H1 (cell line): Measurements from ENCODE around the gene SPTLC3. TPM values are rescaled to one million over a fixed set of nuclear protein-coding genes. Genes with fewer than 3 reads are reported as not detected.
A peak's percentile ranks its signal among the peaks of the same experiment; 100 is the strongest.

Experiments used
- CTCF ChIA-PET: fragments of 300-600 bp; sonication (Branson Sonifier 250); formaldehyde crosslinking; loops from one replicate; lab custom pipeline; 2021; ENCODE audit not compliant: partially characterized antibody; lab: Charles Lee
- POLR2A ChIA-PET: fragments of 300-600 bp; sonication (Branson Sonifier 250); formaldehyde crosslinking; loops from one replicate; lab custom pipeline; 2021; ENCODE audit warnings: inconsistent platforms; ENCODE audit not compliant: partially characterized antibody; lab: Charles Lee
- DNase-seq, 2 experiments: peaks; one replicate each; pipeline versions ENCODE4 v3.0.0 to v3.0.0-alpha.2; 2010 to 2022; ENCODE audit warnings: low spot score in 2 of 2, low read depth in 1 of 2, mixed read lengths in 1 of 2
- FAIRE-seq: peaks from 2 replicates; lab custom pipeline; 2011; peaks lifted over from hg19 to GRCh38; lab: Jason Lieb, UNC
- H2AFZ ChIP-seq: 2 replicates; pipeline ENCODE4 v1.8.1; 2012; ENCODE audit warnings: low read length, inconsistent platforms
- H2AK5ac ChIP-seq: 2 replicates; pipeline ENCODE4 v1.6.1; 2013; ENCODE audit warnings: low read depth, low read length
- H2BK120ac ChIP-seq: replicated peaks from 2 replicates; pipeline ENCODE3; 2013; ENCODE audit warnings: low read depth, low read length, inconsistent platforms
- H2BK12ac ChIP-seq: 2 replicates; pipeline ENCODE4 v1.6.1; 2013; ENCODE audit warnings: low read depth, low read length
- H2BK15ac ChIP-seq: 2 replicates; pipeline ENCODE4 v1.6.1; 2013; ENCODE audit warnings: low read length
- H2BK20ac ChIP-seq: 2 replicates; pipeline ENCODE4 v1.6.1; 2013; ENCODE audit warnings: low read length
- H2BK5ac ChIP-seq: 2 replicates; pipeline ENCODE4 v1.6.1; 2013; ENCODE audit warnings: low read depth, low read length
- H3K14ac ChIP-seq: 2 replicates; pipeline ENCODE4 v1.6.1; 2013; ENCODE audit warnings: inconsistent platforms; ENCODE audit not compliant: insufficient read length
- H3K18ac ChIP-seq: 2 replicates; pipeline ENCODE4 v1.6.1; 2013; ENCODE audit warnings: low read length; ENCODE audit errors: extremely low read depth
- H3K23ac ChIP-seq: 2 replicates; pipeline ENCODE4 v1.6.1; 2013; ENCODE audit warnings: inconsistent platforms; ENCODE audit not compliant: insufficient read length
- H3K23me2 ChIP-seq: 2 replicates; pipeline ENCODE4 v1.6.1; 2013; ENCODE audit warnings: low read depth, low read length
- H3K27ac ChIP-seq: 2 replicates; pipeline ENCODE4 v1.6.1; 2011; ENCODE audit warnings: low read depth, low read length, inconsistent platforms
- H3K27me3 ChIP-seq, 4 experiments: replicated peaks in 1 of 4; 1 replicate in 1 of 4; 2 replicates in 3 of 4; pipeline versions ENCODE4 v1.6.1 to v1.8.1; 2011 to 2013; ENCODE audit warnings: low read length in 3 of 4, mild to moderate bottlenecking in 3 of 4, inconsistent platforms in 2 of 4, mixed read lengths in 2 of 4, moderate library complexity in 1 of 4; ENCODE audit not compliant: control insufficient read depth in 3 of 4, insufficient read depth in 3 of 4; ENCODE audit errors: extremely low read depth in 1 of 4
- H3K36me3 ChIP-seq, 4 experiments: 2 replicates each; pipeline versions ENCODE4 v1.6.1 to v1.8.1; 2011 to 2013; ENCODE audit warnings: mild to moderate bottlenecking in 4 of 4, low read length in 3 of 4, moderate library complexity in 2 of 4, control low read depth in 1 of 4, inconsistent platforms in 1 of 4; ENCODE audit not compliant: insufficient read depth in 4 of 4, control insufficient read depth in 2 of 4
- H3K4ac ChIP-seq: replicated peaks from 2 replicates; pipeline ENCODE3; 2013; ENCODE audit warnings: low read length, low read depth, mixed read lengths, inconsistent platforms; ENCODE audit not compliant: insufficient read length
- H3K4me1 ChIP-seq, 4 experiments: replicated peaks in 1 of 4; 1 replicate in 1 of 4; 2 replicates in 3 of 4; pipeline versions ENCODE4 v1.6.1 to v1.8.1; 2011 to 2013; ENCODE audit warnings: low read length in 3 of 4, inconsistent platforms in 2 of 4, mixed read lengths in 1 of 4; ENCODE audit not compliant: insufficient read depth in 4 of 4, control insufficient read depth in 3 of 4
- H3K4me2 ChIP-seq, 2 experiments: 2 replicates each; pipeline versions ENCODE4 v1.6.1 to v1.8.1; 2011 to 2013; ENCODE audit warnings: low read depth in 2 of 2, low read length in 2 of 2, control low read depth in 1 of 2, inconsistent platforms in 1 of 2, mild to moderate bottlenecking in 1 of 2; ENCODE audit not compliant: insufficient read depth in 1 of 2
- H3K4me3 ChIP-seq, 4 experiments: fragments of 200-600, 300-600 bp in 1 of 4; sonication (generic), shearing (Covaris generic), sonication (Bioruptor Twin) in 1 of 4; 2 replicates each; pipeline versions ENCODE4 v1.5.1 to v1.8.1; 2011 to 2016; ENCODE audit warnings: low read length in 4 of 4, low read depth in 3 of 4, control low read depth in 2 of 4, inconsistent platforms in 2 of 4, mild to moderate bottlenecking in 2 of 4, mixed read lengths in 1 of 4, moderate library complexity in 1 of 4; ENCODE audit not compliant: insufficient read depth in 2 of 4; ENCODE audit errors: extremely low read depth in 1 of 4
- H3K56ac ChIP-seq: replicated peaks from 2 replicates; pipeline ENCODE3; 2013; ENCODE audit warnings: low read depth, mild to moderate bottlenecking, mixed read lengths, low read length, inconsistent platforms; ENCODE audit not compliant: insufficient read length
- H3K79me1 ChIP-seq: 2 replicates; pipeline ENCODE4 v1.6.1; 2013; ENCODE audit warnings: low read depth, low read length, control low read depth
- H3K79me2 ChIP-seq, 2 experiments: 2 replicates each; pipeline versions ENCODE4 v1.6.1 to v1.8.1; 2012 to 2013; ENCODE audit warnings: low read length in 2 of 2, mild to moderate bottlenecking in 2 of 2, inconsistent platforms in 1 of 2; ENCODE audit not compliant: insufficient read depth in 2 of 2, control insufficient read depth in 1 of 2
- H3K9ac ChIP-seq, 4 experiments: replicated peaks in 1 of 4; 1 replicate in 1 of 4; 2 replicates in 3 of 4; pipeline versions ENCODE4 v1.6.1 to v1.8.1; 2011 to 2013; ENCODE audit warnings: low read depth in 3 of 4, low read length in 3 of 4, control low read depth in 2 of 4, mild to moderate bottlenecking in 2 of 4, moderate library complexity in 2 of 4, inconsistent platforms in 1 of 4; ENCODE audit errors: extremely low read depth in 1 of 4
- H3K9me3 ChIP-seq, 2 experiments: 2 replicates each; pipeline versions ENCODE4 v1.6.1 to v1.8.1; 2012 to 2013; ENCODE audit warnings: mild to moderate bottlenecking in 2 of 2, moderate library complexity in 2 of 2, control low read depth in 1 of 2, inconsistent platforms in 1 of 2, low read depth in 1 of 2, low read length in 1 of 2, mixed read lengths in 1 of 2; ENCODE audit not compliant: insufficient read depth in 2 of 2
- H4K20me1 ChIP-seq, 2 experiments: replicated peaks in 1 of 2; 2 replicates each; pipeline versions ENCODE3 to v1.8.1; 2011 to 2013; ENCODE audit warnings: inconsistent platforms in 2 of 2, low read length in 2 of 2, mild to moderate bottlenecking in 1 of 2; ENCODE audit not compliant: insufficient read depth in 2 of 2, control insufficient read depth in 1 of 2
- H4K5ac ChIP-seq: 2 replicates; pipeline ENCODE4 v1.6.1; 2013; ENCODE audit warnings: low read length, low read depth, mixed read lengths, inconsistent platforms; ENCODE audit not compliant: insufficient read length
- H4K8ac ChIP-seq: 2 replicates; pipeline ENCODE4 v1.8.0; 2013; ENCODE audit warnings: mild to moderate bottlenecking, moderate library complexity, low read length, inconsistent platforms; ENCODE audit not compliant: insufficient read depth; ENCODE audit errors: extremely low read depth
- H4K91ac ChIP-seq: replicated peaks from 2 replicates; pipeline ENCODE3; 2013; ENCODE audit warnings: low read length, mixed read lengths, inconsistent platforms; ENCODE audit not compliant: insufficient read length
- E2F6 ChIP-seq: IDR thresholded peaks from 2 replicates; pipeline ENCODE4 v1.6.1; 2012; ENCODE audit warnings: inconsistent platforms
- EZH2 ChIP-seq: fragments of 200-600 bp; sonication (generic); IDR thresholded peaks from 2 replicates; pipeline ENCODE4 v1.7.1; 2012; ENCODE audit warnings: low read depth, mild to moderate bottlenecking, moderate library complexity, low read length, inconsistent platforms; ENCODE audit not compliant: severe bottlenecking
- SIX5 ChIP-seq: IDR thresholded peaks from 2 replicates; pipeline ENCODE4 v1.6.1; 2011; ENCODE audit warnings: mild to moderate bottlenecking, low read depth, low read length
- TEAD4 ChIP-seq: IDR thresholded peaks from 2 replicates; pipeline ENCODE4 v1.6.1; 2012; ENCODE audit warnings: low read depth, low read length, inconsistent platforms, mixed read lengths
- WGBS, 2 experiments: shearing (Covaris generic) in 1 of 2; methylation state at CpG; one replicate each; pipeline versions ENCODE4 v1.1.6 to v1.1.7; 2013 to 2015; ENCODE audit warnings: low lambda C conversion rate in 2 of 2, mixed read lengths in 2 of 2, inconsistent platforms in 1 of 2, low coverage in 1 of 2, missing lambda C conversion rate in 1 of 2; ENCODE audit not compliant: insufficient replicate concordance in 2 of 2, insufficient coverage in 1 of 2, insufficient read length in 1 of 2; ENCODE audit errors: extremely low coverage in 1 of 2, missing lambda C conversion rate in 1 of 2; 5-methylcytosine and 5-hydroxymethylcytosine counted together
- polyA plus RNA-seq, 7 experiments: library from polyadenylated mRNA; depleted of rRNA in 3 of 7; stranded (reverse) in 5 of 7; unstranded in 2 of 7; fragments of >200 nt in 5 of 7; fragments of 200-250 nt in 2 of 7; gene quantifications; 1 replicate in 5 of 7; 2 replicates in 1 of 7; 4 replicates in 1 of 7; pipeline versions ENCODE4 v1.2.1 to v1.2.3, GENCODE V29; 2011 to 2013; ENCODE audit warnings: missing spikeins in 2 of 7, mixed read lengths in 2 of 7
- total RNA-seq: library from RNA; stranded (reverse); fragmentation: NEBNext Ultra II Directional; extraction: Animal tissue kit (Norgen Biotek cat#: 25700); gene quantifications from 2 replicates; pipeline ENCODE4 v1.2.1, GENCODE V29; 2021
- TF ChIP-seq, protein P1 (sequence below): IDR thresholded peaks from 2 replicates; pipeline ENCODE4 v1.6.1; 2012; ENCODE audit warnings: inconsistent platforms

SPTLC3 gene
- total and polyA plus RNA-seq, 2 of the 8 experiments (the other 6 are each of a cell fraction or from before 2014, with no cell fraction given): 0.23 to 0.82 TPM

DNA sequence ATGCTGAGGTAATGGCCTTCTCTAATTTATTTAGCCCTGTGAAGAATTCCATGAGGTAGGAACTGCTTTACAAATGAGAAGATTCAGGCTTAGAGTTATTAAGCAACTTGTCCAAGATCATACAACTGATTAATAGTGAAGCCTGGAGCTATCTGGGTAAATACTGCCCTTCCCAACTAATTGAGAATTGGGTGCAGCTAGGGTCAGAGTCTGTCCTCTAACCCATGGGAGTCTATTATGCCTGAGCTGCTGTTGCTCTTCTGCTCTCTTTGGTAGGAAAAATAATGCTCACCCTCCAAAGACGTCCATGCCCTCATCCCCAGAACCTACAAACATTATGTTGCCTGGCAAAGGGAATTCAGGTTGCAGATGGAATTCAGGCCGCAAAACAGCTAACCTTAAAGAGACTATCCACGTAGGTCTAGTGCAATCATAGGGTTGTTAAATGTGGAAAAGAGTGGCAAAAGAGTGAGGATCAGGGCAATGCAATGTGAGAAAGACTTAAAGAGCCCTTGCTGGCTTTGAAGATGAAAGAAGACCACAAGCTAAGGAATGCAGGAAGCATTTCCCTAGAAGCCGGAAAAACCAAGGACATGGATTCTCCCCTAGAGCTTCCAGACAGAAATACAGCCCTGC is 90.1 kb downstream of the SPTLC3 start:
- CTCF ChIA-PET: interaction anchor here (0.9 kb wide), 1 partner anchor 175 kb away, joined by 3 read pairs; no protein-coding TSS in a partner anchor
- Histone ChIP-seq H3K56ac (no peak overlapping the region), H3K36me3 (no peaks in the 10 kb centered on the region; a peak in 1 of 8 replicates)
- TF ChIP-seq TEAD4 (no peak), EZH2 (no peak), SIX5 (no peak), E2F6 (no peak)
- TF ChIP-seq, protein P1, sequence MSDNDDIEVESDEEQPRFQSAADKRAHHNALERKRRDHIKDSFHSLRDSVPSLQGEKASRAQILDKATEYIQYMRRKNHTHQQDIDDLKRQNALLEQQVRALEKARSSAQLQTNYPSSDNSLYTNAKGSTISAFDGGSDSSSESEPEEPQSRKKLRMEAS: no peak

More for the DNA sequence above, 90.1 kb downstream of the SPTLC3 start:
- no peaks in the 10 kb centered on the region for H3K79me1 ChIP-seq
- no peak overlapping the region for H3K9ac ChIP-seq
- H4K20me1 ChIP-seq: no peaks in the 10 kb centered on the region
- no peaks in the 10 kb centered on the region for H3K9me3 ChIP-seq
- H3K23me2 ChIP-seq: no peaks in the 10 kb centered on the region
- no peak overlapping the region for H3K4me3 ChIP-seq
- H3K27ac ChIP-seq: no peak overlapping the region
- no peaks in the 10 kb centered on the region for H3K79me2 ChIP-seq
- H3K18ac ChIP-seq: no peak overlapping the region
- H2BK120ac ChIP-seq: no peak overlapping the region
- WGBS, 2 experiments: 71% methylated on average over 4 of the region's 4 CpGs; no CpG with 5 or more reads in 1 of the 2 experiments
- DNase-seq (no peak), FAIRE-seq (peak; percentile 45)
- H2BK15ac ChIP-seq: 0 out of 2 replicates have a peak overlapping the region, but pooled peaks have one; percentile 34
- H3K4me1 ChIP-seq: peaks cover 0 to 8% (median 0%) of the 10 kb centered on the region in 4 experiments; a peak in 3 of 7 replicates
- H4K91ac ChIP-seq: no peak overlapping the region
- no peaks in the 10 kb centered on the region for H3K27me3 ChIP-seq
- H3K4ac ChIP-seq: no peak overlapping the region
- no peak overlapping the region for H3K14ac ChIP-seq
- H3K23ac ChIP-seq: no peak overlapping the region
- H2AFZ ChIP-seq: no peak overlapping the region
- POLR2A ChIA-PET: no interaction called here
- H2AK5ac ChIP-seq: no peak overlapping the region
- H2BK12ac ChIP-seq: no peak overlapping the region; the same call in 1 of the 2 replicates
- H4K5ac ChIP-seq: no peak overlapping the region
- no peak overlapping the region for H2BK20ac ChIP-seq
- H4K8ac ChIP-seq: no peak overlapping the region
- no peak overlapping the region for H2BK5ac ChIP-seq
- no peak overlapping the region for H3K4me2 ChIP-seq
